HepG2 (cell line): ENCODE measurements around the gene ANTXR1. TPM values are rescaled to one million over a fixed set of nuclear protein-coding genes. Genes with fewer than 3 reads are reported as not detected.

Source experiments
- ATAC-seq: fragments of 200-7000 bp; cut with Tn5 transposase; 3 replicates; pipeline ENCODE4 v1.9.1; 2020; ENCODE audit warnings: mild to moderate bottlenecking, moderate library complexity
- BruUV-seq: library from RNA; stranded (reverse); fragments of 400-500 nt; replicated peaks from 2 replicates; lab custom pipeline; 2021; lab: Mats Ljungman, UMichigan
- CTCF ChIA-PET: fragments of 300-600 bp; formaldehyde crosslinking; extraction: SDS; loops from one replicate; lab custom pipeline; 2021; ENCODE audit warnings: low total read pairs, inconsistent platforms, low intra/inter-chr PET ratio; lab: Yijun Ruan, JAX
- POLR2A ChIA-PET: fragments of 350-600 bp; sonication (Branson Sonifier 250); formaldehyde crosslinking; loops from one replicate; lab custom pipeline; 2020; ENCODE audit warnings: antibody characterized with exemption, inconsistent platforms; lab: Yijun Ruan, JAX
- DNase-seq: peaks from one replicate; pipeline ENCODE4 v3.0.0-alpha.2; 2015; ENCODE audit warnings: low spot score
- FAIRE-seq: peaks from 3 replicates; lab custom pipeline; 2011; peaks lifted over from hg19 to GRCh38; lab: Jason Lieb, UNC
- H2AFZ ChIP-seq: one replicate; pipeline ENCODE4 v1.6.1; 2011; ENCODE audit warnings: low read length, inconsistent platforms
- H3K27ac ChIP-seq: fragments of 300-600 bp; 3 replicates; pipeline ENCODE4 v1.8.0; 2011; ENCODE audit warnings: mixed run types, mild to moderate bottlenecking, mixed read lengths, low read length, inconsistent platforms; ENCODE audit not compliant: insufficient read depth; ENCODE audit errors: extremely low read length
- H3K27me3 ChIP-seq, 2 experiments: fragments of 200-600 bp in 1 of 2; 2 replicates in 1 of 2; 3 replicates in 1 of 2; pipeline versions ENCODE4 v1.6.0 to v1.8.0; 2011; ENCODE audit warnings: low read length in 2 of 2, mild to moderate bottlenecking in 2 of 2, moderate library complexity in 2 of 2, inconsistent platforms in 1 of 2; ENCODE audit not compliant: insufficient read depth in 2 of 2, control insufficient read depth in 1 of 2
- H3K36me3 ChIP-seq, 2 experiments: fragments of 200-600 bp in 1 of 2; replicated peaks in 1 of 2; 2 replicates in 1 of 2; 3 replicates in 1 of 2; pipeline versions ENCODE4 v1.5.1 to v1.8.0; 2011; ENCODE audit warnings: low read length in 2 of 2, inconsistent platforms in 1 of 2; ENCODE audit not compliant: insufficient read depth in 2 of 2, control insufficient read depth in 1 of 2
- H3K4me1 ChIP-seq: 2 replicates; pipeline ENCODE4 v1.5.1; 2012; ENCODE audit warnings: low read length, inconsistent platforms; ENCODE audit not compliant: insufficient read depth
- H3K4me2 ChIP-seq: 2 replicates; pipeline ENCODE4 v1.6.0; 2011; ENCODE audit warnings: low read depth, low read length, inconsistent platforms
- H3K4me3 ChIP-seq, 3 experiments: fragments of 200-600 bp in 1 of 3; sonication (generic), shearing (Covaris generic) in 1 of 3; replicated peaks in 1 of 3; 2 replicates each; pipeline ENCODE4 v1.5.1; 2011 to 2016; ENCODE audit warnings: low read length in 3 of 3, inconsistent platforms in 2 of 3, low read depth in 2 of 3, mild to moderate bottlenecking in 2 of 3, control low read depth in 1 of 3, mixed read lengths in 1 of 3; ENCODE audit not compliant: insufficient read depth in 1 of 3
- H3K79me2 ChIP-seq: one replicate; pipeline ENCODE4 v1.6.1; 2011; ENCODE audit warnings: low read length, inconsistent platforms; ENCODE audit not compliant: insufficient read depth
- H3K9ac ChIP-seq: 2 replicates; pipeline ENCODE4 v1.6.0; 2011; ENCODE audit warnings: mild to moderate bottlenecking, low read depth, low read length, inconsistent platforms; ENCODE audit not compliant: insufficient read depth
- H3K9me3 ChIP-seq: 2 replicates; pipeline ENCODE4 v1.5.1; 2012; ENCODE audit warnings: mild to moderate bottlenecking, low read length
- H4K20me1 ChIP-seq: 2 replicates; pipeline ENCODE4 v1.6.0; 2011; ENCODE audit warnings: inconsistent platforms, mild to moderate bottlenecking, low read length, moderate library complexity; ENCODE audit not compliant: insufficient read depth
- CC2D1A ChIP-seq: sonication (generic); formaldehyde crosslinking; IDR thresholded peaks from 2 replicates; pipeline ENCODE4 v1.8.1; 2023; ENCODE audit warnings: mild to moderate bottlenecking, missing genetic modification reagents
- HNF4A ChIP-seq: sonication (generic); formaldehyde crosslinking; IDR thresholded peaks from 2 replicates; pipeline ENCODE4 v1.4.0; 2020; ENCODE audit warnings: missing genetic modification reagents
- HNF4G ChIP-seq, 2 experiments: sonication (generic) in 1 of 2; formaldehyde crosslinking in 1 of 2; IDR thresholded peaks; 2 replicates each; pipeline versions ENCODE4 v1.4.0 to v1.6.1; 2011 to 2020; ENCODE audit warnings: borderline replicate concordance in 2 of 2, low read depth in 2 of 2, mild to moderate bottlenecking in 2 of 2, low read length in 1 of 2, missing genetic modification reagents in 1 of 2, moderate library complexity in 1 of 2
- KLF15 ChIP-seq: sonication (generic); formaldehyde crosslinking; IDR thresholded peaks from 2 replicates; pipeline ENCODE4 v1.8.1; 2023; ENCODE audit warnings: borderline replicate concordance, mild to moderate bottlenecking, inconsistent platforms, missing genetic modification reagents, mixed read lengths
- MEIS2 ChIP-seq: sonication (generic); formaldehyde crosslinking; IDR thresholded peaks from 2 replicates; pipeline ENCODE4 v1.9.0; 2021; ENCODE audit warnings: mild to moderate bottlenecking, missing genetic modification reagents
- SNAPC2 ChIP-seq: sonication (generic); formaldehyde crosslinking; IDR thresholded peaks from 2 replicates; pipeline ENCODE4 v1.8.1; 2022; ENCODE audit warnings: mild to moderate bottlenecking, missing genetic modification reagents
- ZBTB25 ChIP-seq: IDR thresholded peaks from 2 replicates; pipeline ENCODE4 v1.6.1; 2018; ENCODE audit warnings: missing genetic modification reagents
- ZHX1 ChIP-seq: sonication (generic); formaldehyde crosslinking; IDR thresholded peaks from 2 replicates; pipeline ENCODE4 v1.8.1; 2022; ENCODE audit warnings: low read depth, mild to moderate bottlenecking, missing genetic modification reagents
- ZNF660 ChIP-seq: sonication (generic); formaldehyde crosslinking; IDR thresholded peaks from 2 replicates; pipeline ENCODE4 v1.5.1; 2020; ENCODE audit warnings: mild to moderate bottlenecking, low read depth, missing genetic modification reagents, borderline replicate concordance
- WGBS: methylation state at CpG from one replicate; pipeline ENCODE4 v1.1.6; 2017; ENCODE audit warnings: low lambda C conversion rate; 5-methylcytosine and 5-hydroxymethylcytosine counted together
- in situ Hi-C: cut with HindIII; loops from 2 replicates; pipeline ENCODE4 v1.10.0; 2017; ENCODE audit warnings: low pct_unique_long_range_greater_than_20kb; ENCODE audit not compliant: extremely low pct_ligation_motif_present
- intact Hi-C: fragments of 100-400 bp; cut with micrococcal nuclease; formaldehyde crosslinking; loops from one replicate; pipeline ENCODE4 v1.10.0; 2022; ENCODE audit not compliant: unreplicated experiment
- polyA plus RNA-seq, 8 experiments: library from polyadenylated mRNA; depleted of rRNA in 3 of 8; stranded (reverse) in 7 of 8; unstranded in 1 of 8; fragments of >200 nt; fragmentation: Illumina TruSeq in 4 of 8; extraction: Trizol in 4 of 8; gene quantifications; 2 replicates each; pipeline versions ENCODE4 v1.2.1 to v1.2.3, GENCODE V29; 2011 to 2016; ENCODE audit warnings: low read depth in 4 of 8, missing spikeins in 1 of 8, mixed read lengths in 1 of 8; ENCODE audit not compliant: insufficient read depth in 1 of 8
- total RNA-seq, 5 experiments: library from RNA; depleted of rRNA; stranded (reverse); fragments of >200 nt; fragmentation: Illumina TruSeq; extraction: Trizol; gene quantifications; 2 replicates each; pipeline ENCODE4 v1.2.3, GENCODE V29; 2016; ENCODE audit warnings: low read depth in 1 of 5

The ANTXR1 gene
- total and polyA plus RNA-seq, 2 of the 13 experiments (the other 11 are each of a cell fraction or from before 2014, with no cell fraction given): 4.5 to 12.7 TPM

GRCh38 chr2:69113627-69114026 is 100.6 kb downstream of the ANTXR1 start:
- TF ChIP-seq HNF4A: no peak
- no peak for TF ChIP-seq SNAPC2 (CRISPR knock-in tag)
- no peak for TF ChIP-seq CC2D1A (CRISPR knock-in tag)
- no peak for TF ChIP-seq ZBTB25 (CRISPR knock-in tag)
- no peak for TF ChIP-seq KLF15 (CRISPR knock-in tag)
- TF ChIP-seq ZHX1 (CRISPR knock-in tag): no peak
- TF ChIP-seq MEIS2: no peak
- TF ChIP-seq ZNF660 (CRISPR knock-in tag): no peak
- TF ChIP-seq HNF4G (IDR thresholded peaks at IDR 0.05; ENCODE audit: borderline replicate concordance, low read depth, low read length): no peak
- TF ChIP-seq HNF4G (CRISPR knock-in tag; IDR thresholded peaks at IDR 0.05; ENCODE audit: borderline replicate concordance, low read depth): no peak
- TF ChIP-seq, all 625 proteins: peak for 0

More at GRCh38 chr2:69113627-69114026, 100.6 kb downstream of the ANTXR1 start:
- H3K36me3 ChIP-seq: no peaks in the 10 kb centered on the region
- H3K27me3 ChIP-seq: no peaks in the 10 kb centered on the region
- ATAC-seq (no peak), FAIRE-seq (no peak), DNase-seq (no peak)
- in situ Hi-C loops (no loop called here), intact Hi-C loops (no loop called here)
- no peaks in the 10 kb centered on the region for H3K79me2 ChIP-seq
- no peaks in the 10 kb centered on the region for H3K9me3 ChIP-seq
- H2AFZ ChIP-seq: no peak overlapping the region
- CTCF ChIA-PET: no interaction called here
- no peak overlapping the region for H3K9ac ChIP-seq
- H3K4me2 ChIP-seq: no peak overlapping the region
- POLR2A ChIA-PET: no interaction called here
- H3K27ac ChIP-seq: no peak overlapping the region
- H3K4me3 ChIP-seq: no peak overlapping the region
- 57% methylated on average over 3 of the region's 3 CpGs for WGBS
- no TSS peak for BruUV-seq
- H3K4me1 ChIP-seq: peaks cover 13% of the 10 kb centered on the region
- no peaks in the 10 kb centered on the region for H4K20me1 ChIP-seq
